Panc1 (cell line): ENCODE results near the gene C13orf46. TPM values are rescaled to one million over a fixed set of nuclear protein-coding genes. Genes with fewer than 3 reads are reported as not detected.

Experiments used
- ATAC-seq: fragments of 200-7000 bp; cut with Tn5 transposase; 2 replicates; pipeline ENCODE4 v1.9.1; 2020; ENCODE audit warnings: mild to moderate bottlenecking, moderate library complexity
- BruUV-seq: library from RNA; stranded (reverse); fragments of 400-500 nt; replicated peaks from 2 replicates; lab custom pipeline; 2021; lab: Mats Ljungman, UMichigan
- CTCF ChIA-PET: fragments of 300-600 bp; sonication (Branson Sonifier 250); formaldehyde crosslinking; loops from one replicate; lab custom pipeline; 2022; ENCODE audit warnings: antibody characterized with exemption; lab: Charles Lee
- POLR2A ChIA-PET: fragments of 300-600 bp; sonication (Branson Sonifier 250); formaldehyde crosslinking; loops from one replicate; lab custom pipeline; 2022; ENCODE audit warnings: antibody characterized with exemption; lab: Charles Lee
- DNase-seq: peaks from one replicate; pipeline ENCODE4 v3.0.0-alpha.2; 2010; ENCODE audit warnings: low read depth, low spot score
- H3K27ac ChIP-seq: 2 replicates; pipeline ENCODE4 v1.5.1; 2011; ENCODE audit warnings: mild to moderate bottlenecking, low read length, inconsistent platforms
- H3K27me3 ChIP-seq: fragments of 200-500 bp; sonication (Bioruptor generic); 2 replicates; pipeline ENCODE4 v1.6.0; 2014; ENCODE audit warnings: low read length, inconsistent platforms; ENCODE audit not compliant: control insufficient read depth, insufficient read depth
- H3K36me3 ChIP-seq: fragments of 200-500 bp; sonication (Bioruptor generic); 2 replicates; pipeline ENCODE4 v1.5.1; 2014; ENCODE audit warnings: inconsistent platforms, mild to moderate bottlenecking, low read length, moderate library complexity; ENCODE audit not compliant: control insufficient read depth, insufficient read depth
- H3K4me1 ChIP-seq: 2 replicates; pipeline ENCODE4 v1.5.1; 2011; ENCODE audit warnings: inconsistent platforms, mild to moderate bottlenecking, low read length, moderate library complexity; ENCODE audit not compliant: control insufficient read depth, insufficient read depth
- H3K4me3 ChIP-seq, 2 experiments: 2 replicates each; pipeline ENCODE4 v1.5.1; 2011 to 2012; ENCODE audit warnings: low read depth in 2 of 2, low read length in 2 of 2, mild to moderate bottlenecking in 2 of 2, inconsistent platforms in 1 of 2, moderate library complexity in 1 of 2
- H3K9me3 ChIP-seq: fragments of 200-500 bp; sonication (Bioruptor generic); 2 replicates; pipeline ENCODE4 v1.5.1; 2014; ENCODE audit warnings: low read depth, mild to moderate bottlenecking, inconsistent platforms, low read length, moderate library complexity; ENCODE audit not compliant: control insufficient read depth, insufficient read depth
- CTCF ChIP-seq: fragments of 450-650 bp; IDR thresholded peaks from 2 replicates; pipeline ENCODE4 v1.5.1; 2017; ENCODE audit warnings: mild to moderate bottlenecking
- POLR2AphosphoS5 ChIP-seq: IDR thresholded peaks from 2 replicates; pipeline ENCODE4 v1.6.1; 2012; ENCODE audit warnings: mild to moderate bottlenecking, low read depth, low read length, moderate library complexity
- REST ChIP-seq, 2 experiments: IDR thresholded peaks; 2 replicates each; pipeline ENCODE4 v1.6.1; 2011 to 2012; ENCODE audit warnings: low read depth in 2 of 2, control low read depth in 1 of 2, low read length in 1 of 2, mild to moderate bottlenecking in 1 of 2, moderate library complexity in 1 of 2; ENCODE audit not compliant: insufficient read depth in 1 of 2
- SIN3A ChIP-seq: IDR thresholded peaks from 2 replicates; pipeline ENCODE4 v1.6.1; 2012; ENCODE audit warnings: low read depth, mild to moderate bottlenecking, low read length, moderate library complexity, borderline replicate concordance; ENCODE audit not compliant: insufficient read depth
- TCF7L2 ChIP-seq: IDR thresholded peaks from 2 replicates; pipeline ENCODE4 v1.6.1; 2011; ENCODE audit warnings: mild to moderate bottlenecking, low read depth, low read length, inconsistent platforms
- in situ Hi-C: cut with HindIII; loops from 2 replicates; pipeline ENCODE4 v1.10.0; 2016; ENCODE audit warnings: low sequenced_read_pairs, low pct_unique_long_range_greater_than_20kb
- intact Hi-C: fragments of 100-400 bp; cut with micrococcal nuclease; formaldehyde crosslinking; loops from one replicate; pipeline ENCODE4 v1.10.0; 2022; ENCODE audit not compliant: unreplicated experiment
- total RNA-seq: library from RNA; stranded (reverse); gene quantifications from one replicate; pipeline ENCODE4 v1.2.1, GENCODE V29; 2021; ENCODE audit not compliant: unreplicated experiment

Gene C13orf46
- total RNA-seq, 1 experiment from 2014 or later: 2.6 TPM

GRCh38 chr13:114009590-114010400 is 35.9 kb upstream of the C13orf46 start:
- CTCF ChIA-PET: no interaction called here
- BruUV-seq: no TSS peak
- H3K27ac ChIP-seq: no peak overlapping the region
- ATAC-seq: no peak
- no peaks in the 10 kb centered on the region for H3K4me1 ChIP-seq
- TF ChIP-seq REST (IDR thresholded peaks at IDR 0.05; ENCODE audit: insufficient read depth in 1 of 2, low read depth in 2 of 2, low read length in 1 of 2): no peak
- TF ChIP-seq SIN3A: no peak
- no peak for TF ChIP-seq TCF7L2
- TF ChIP-seq POLR2AphosphoS5: no peak
- TF ChIP-seq CTCF: no peak
- POLR2A ChIA-PET: no interaction called here
- H3K4me3 ChIP-seq: no peak overlapping the region
- no peak for DNase-seq
- no peaks in the 10 kb centered on the region for H3K27me3 ChIP-seq
- intact Hi-C loops (no loop called here), in situ Hi-C loops (no loop called here)
- H3K9me3 ChIP-seq: no peaks in the 10 kb centered on the region
- H3K36me3 ChIP-seq: no peaks in the 10 kb centered on the region; the same call in 1 of the 2 replicates

GRCh38 chr13:114008964-114009589 is 35.2 kb upstream of the C13orf46 start:
- Histone ChIP-seq H3K4me3 (no peak overlapping the region), H3K27me3 (no peaks in the 10 kb centered on the region), H3K4me1 (no peaks in the 10 kb centered on the region), H3K27ac (no peak overlapping the region), H3K36me3 (no peaks in the 10 kb centered on the region; the same call in 1 of the 2 replicates), H3K9me3 (no peaks in the 10 kb centered on the region)
- in situ Hi-C loops: no loop called here
- ChIA-PET POLR2A (no interaction called here), CTCF (no interaction called here)
- DNase-seq (no peak), ATAC-seq (no peak)
- intact Hi-C loops: no loop called here
- TF ChIP-seq POLR2AphosphoS5 (no peak), TCF7L2 (no peak), SIN3A (no peak), CTCF (no peak), REST (IDR thresholded peaks at IDR 0.05; ENCODE audit: insufficient read depth in 1 of 2, low read depth in 2 of 2, low read length in 1 of 2) (no peak)
- no TSS peak for BruUV-seq
